Esophagus squamous epithelium (tissue), 4 donors: ENCODE data around the gene HBEGF.

Experiments
- POLR2A ChIP-seq, 4 donors: fragments of 450-650 bp; IDR thresholded peaks; one replicate each; pipeline ENCODE4 v1.6.1; 2017; ENCODE audit warnings: antibody characterized with exemption in 4 of 4, mild to moderate bottlenecking in 4 of 4, moderate library complexity in 3 of 4
- TF ChIP-seq, protein P1 (sequence below), 6 experiments: fragments of 450-650 bp in 4 of 6; fragments of 200-600 bp in 2 of 6; sonication (generic) in 2 of 6; IDR thresholded peaks; one replicate each; pipeline ENCODE4 v1.5.1; 2016 to 2019; ENCODE audit warnings: antibody characterized with exemption in 6 of 6, mild to moderate bottlenecking in 4 of 6, moderate library complexity in 4 of 6

DNA sequence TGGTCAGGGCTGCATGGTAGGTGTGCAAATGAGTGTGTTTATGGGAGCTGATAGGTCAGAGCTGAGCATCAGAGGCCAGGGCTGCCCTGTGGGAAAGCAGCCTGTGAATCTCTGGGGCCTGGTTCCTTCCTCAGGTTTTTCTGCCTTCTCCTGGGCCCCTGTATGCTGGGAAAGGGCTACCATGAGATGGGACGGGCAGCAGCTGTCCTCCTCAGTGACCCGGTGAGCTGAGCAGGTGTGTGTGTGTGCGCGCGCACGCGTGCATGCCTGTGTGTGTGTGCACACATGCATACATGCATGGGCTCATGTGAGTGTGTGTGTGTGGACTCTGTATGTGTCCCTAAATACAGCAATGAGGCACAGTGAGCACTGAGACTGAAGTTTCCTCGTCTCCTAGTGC, 15.9 kb upstream of the HBEGF start:
- TF ChIP-seq, protein P1, sequence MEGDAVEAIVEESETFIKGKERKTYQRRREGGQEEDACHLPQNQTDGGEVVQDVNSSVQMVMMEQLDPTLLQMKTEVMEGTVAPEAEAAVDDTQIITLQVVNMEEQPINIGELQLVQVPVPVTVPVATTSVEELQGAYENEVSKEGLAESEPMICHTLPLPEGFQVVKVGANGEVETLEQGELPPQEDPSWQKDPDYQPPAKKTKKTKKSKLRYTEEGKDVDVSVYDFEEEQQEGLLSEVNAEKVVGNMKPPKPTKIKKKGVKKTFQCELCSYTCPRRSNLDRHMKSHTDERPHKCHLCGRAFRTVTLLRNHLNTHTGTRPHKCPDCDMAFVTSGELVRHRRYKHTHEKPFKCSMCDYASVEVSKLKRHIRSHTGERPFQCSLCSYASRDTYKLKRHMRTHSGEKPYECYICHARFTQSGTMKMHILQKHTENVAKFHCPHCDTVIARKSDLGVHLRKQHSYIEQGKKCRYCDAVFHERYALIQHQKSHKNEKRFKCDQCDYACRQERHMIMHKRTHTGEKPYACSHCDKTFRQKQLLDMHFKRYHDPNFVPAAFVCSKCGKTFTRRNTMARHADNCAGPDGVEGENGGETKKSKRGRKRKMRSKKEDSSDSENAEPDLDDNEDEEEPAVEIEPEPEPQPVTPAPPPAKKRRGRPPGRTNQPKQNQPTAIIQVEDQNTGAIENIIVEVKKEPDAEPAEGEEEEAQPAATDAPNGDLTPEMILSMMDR (IDR thresholded peaks at IDR 0.05), result no peak
- TF ChIP-seq POLR2A (IDR thresholded peaks at IDR 0.05), result no peak
